PFSK-1 (cell line): ENCODE results near the gene C5orf46.

ENCODE experiments used
- FOXP2 ChIP-seq: optimal IDR thresholded peaks from 2 replicates; pipeline ENCODE3; 2011; ENCODE audit warnings: borderline replicate concordance, control low read depth, inconsistent platforms; ENCODE audit not compliant: insufficient read depth; ENCODE audit errors: extremely low read length, extremely low read depth
- POLR2AphosphoS5 ChIP-seq: IDR thresholded peaks from 2 replicates; pipeline ENCODE4 v1.6.1; 2012; ENCODE audit warnings: low read depth, mild to moderate bottlenecking, control low read depth, low read length, moderate library complexity
- SIN3A ChIP-seq: IDR thresholded peaks from 2 replicates; pipeline ENCODE4 v1.6.1; 2012; ENCODE audit warnings: mild to moderate bottlenecking, low read length, moderate library complexity, borderline replicate concordance; ENCODE audit not compliant: insufficient read depth
- TAF1 ChIP-seq: IDR thresholded peaks from 2 replicates; pipeline ENCODE4 v1.6.1; 2012; ENCODE audit warnings: low read length, control low read depth, borderline replicate concordance; ENCODE audit not compliant: insufficient read depth
- TF ChIP-seq, protein P1 (sequence below), 2 experiments: IDR thresholded peaks; 2 replicates each; pipeline versions ENCODE4 v1.6.1 to v1.8.0; 2011 to 2012; ENCODE audit warnings: low read depth in 2 of 2, low read length in 2 of 2, control low read depth in 1 of 2, inconsistent platforms in 1 of 2, mild to moderate bottlenecking in 1 of 2, moderate library complexity in 1 of 2; ENCODE audit not compliant: insufficient read depth in 1 of 2

DNA sequence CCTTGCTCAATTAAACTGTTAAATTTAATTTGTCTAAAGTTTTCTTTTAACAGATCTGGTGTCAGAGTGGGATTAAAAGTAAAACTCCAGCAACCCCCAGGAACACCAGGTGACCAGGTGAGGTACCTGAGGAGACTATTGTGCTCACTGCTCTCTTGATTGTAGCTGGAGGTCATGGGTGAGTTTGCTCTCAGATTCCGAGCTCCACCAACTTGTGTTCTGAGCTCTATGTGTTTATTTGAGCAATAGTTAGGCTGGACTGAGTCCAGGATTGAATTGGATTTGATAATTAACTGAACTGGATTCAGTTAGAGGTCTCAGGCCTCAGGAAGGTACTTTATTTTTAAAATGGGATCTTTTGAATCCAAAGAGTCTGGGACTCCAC is 45.7 kb downstream of the C5orf46 start:
- no peak for TF ChIP-seq SIN3A
- TF ChIP-seq POLR2AphosphoS5: no peak
- TF ChIP-seq, protein P1, sequence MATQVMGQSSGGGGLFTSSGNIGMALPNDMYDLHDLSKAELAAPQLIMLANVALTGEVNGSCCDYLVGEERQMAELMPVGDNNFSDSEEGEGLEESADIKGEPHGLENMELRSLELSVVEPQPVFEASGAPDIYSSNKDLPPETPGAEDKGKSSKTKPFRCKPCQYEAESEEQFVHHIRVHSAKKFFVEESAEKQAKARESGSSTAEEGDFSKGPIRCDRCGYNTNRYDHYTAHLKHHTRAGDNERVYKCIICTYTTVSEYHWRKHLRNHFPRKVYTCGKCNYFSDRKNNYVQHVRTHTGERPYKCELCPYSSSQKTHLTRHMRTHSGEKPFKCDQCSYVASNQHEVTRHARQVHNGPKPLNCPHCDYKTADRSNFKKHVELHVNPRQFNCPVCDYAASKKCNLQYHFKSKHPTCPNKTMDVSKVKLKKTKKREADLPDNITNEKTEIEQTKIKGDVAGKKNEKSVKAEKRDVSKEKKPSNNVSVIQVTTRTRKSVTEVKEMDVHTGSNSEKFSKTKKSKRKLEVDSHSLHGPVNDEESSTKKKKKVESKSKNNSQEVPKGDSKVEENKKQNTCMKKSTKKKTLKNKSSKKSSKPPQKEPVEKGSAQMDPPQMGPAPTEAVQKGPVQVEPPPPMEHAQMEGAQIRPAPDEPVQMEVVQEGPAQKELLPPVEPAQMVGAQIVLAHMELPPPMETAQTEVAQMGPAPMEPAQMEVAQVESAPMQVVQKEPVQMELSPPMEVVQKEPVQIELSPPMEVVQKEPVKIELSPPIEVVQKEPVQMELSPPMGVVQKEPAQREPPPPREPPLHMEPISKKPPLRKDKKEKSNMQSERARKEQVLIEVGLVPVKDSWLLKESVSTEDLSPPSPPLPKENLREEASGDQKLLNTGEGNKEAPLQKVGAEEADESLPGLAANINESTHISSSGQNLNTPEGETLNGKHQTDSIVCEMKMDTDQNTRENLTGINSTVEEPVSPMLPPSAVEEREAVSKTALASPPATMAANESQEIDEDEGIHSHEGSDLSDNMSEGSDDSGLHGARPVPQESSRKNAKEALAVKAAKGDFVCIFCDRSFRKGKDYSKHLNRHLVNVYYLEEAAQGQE (IDR thresholded peaks at IDR 0.05; ENCODE audit: insufficient read depth in 1 of 2, low read depth in 2 of 2, low read length in 2 of 2): no peak
- no peak for TF ChIP-seq FOXP2
- no peak for TF ChIP-seq TAF1
